K562 (cell line): Measurements from ENCODE around the gene PLD3. TPM values are rescaled to one million over a fixed set of nuclear protein-coding genes. Genes with fewer than 3 reads are reported as not detected.

Experiments
- FOXO4 ChIP-seq: fragments of 450-650 bp; formaldehyde crosslinking; IDR thresholded peaks from 2 replicates; pipeline ENCODE4 v1.4.0; 2020; ENCODE audit warnings: mild to moderate bottlenecking, moderate library complexity
- ILK ChIP-seq: fragments of 450-650 bp; IDR thresholded peaks from 2 replicates; pipeline ENCODE4 v1.6.1; 2016; ENCODE audit warnings: missing genetic modification characterization, low read depth, mild to moderate bottlenecking, missing compliant biosample characterization, moderate library complexity, borderline replicate concordance
- KDM1A ChIP-seq, 2 experiments: fragments of 450-650 bp; IDR thresholded peaks; 2 replicates each; pipeline ENCODE4 v1.6.1; 2016; ENCODE audit warnings: mild to moderate bottlenecking in 2 of 2
- KLF1 ChIP-seq: fragments of 450-650 bp; IDR thresholded peaks from 2 replicates; pipeline ENCODE4 v1.6.1; 2016; ENCODE audit warnings: missing genetic modification characterization, missing compliant biosample characterization
- MAFK ChIP-seq: IDR thresholded peaks from 2 replicates; pipeline ENCODE4 v1.6.1; 2011; ENCODE audit warnings: low read length, improper control_type of control experiment
- MTA3 ChIP-seq: fragments of 450-650 bp; formaldehyde crosslinking; IDR thresholded peaks from 2 replicates; pipeline ENCODE4 v1.6.1; 2017; ENCODE audit warnings: mild to moderate bottlenecking, borderline replicate concordance
- NFE2L1 ChIP-seq: fragments of 450-650 bp; IDR thresholded peaks from 2 replicates; pipeline ENCODE4 v1.6.1; 2016; ENCODE audit warnings: missing genetic modification characterization, low read depth, mild to moderate bottlenecking, missing compliant biosample characterization, moderate library complexity, borderline replicate concordance
- RFX5 ChIP-seq: IDR thresholded peaks from 2 replicates; pipeline ENCODE4 v1.6.1; 2011; ENCODE audit warnings: low read depth, mild to moderate bottlenecking, improper control_type of control experiment, low read length
- VEZF1 ChIP-seq: fragments of 200-800 bp; sonication (Bioruptor generic); IDR thresholded peaks from 2 replicates; pipeline ENCODE4 v1.6.1; 2017; ENCODE audit warnings: missing genetic modification characterization, missing compliant biosample characterization
- ZFX ChIP-seq: sonication (generic); formaldehyde crosslinking; IDR thresholded peaks from 2 replicates; pipeline ENCODE4 v1.8.0; 2022; ENCODE audit warnings: mild to moderate bottlenecking, missing genetic modification reagents, moderate library complexity
- ZNF407 ChIP-seq: fragments of 450-650 bp; IDR thresholded peaks from 2 replicates; pipeline ENCODE4 v1.6.1; 2016; ENCODE audit warnings: low read depth
- polyA plus RNA-seq, 8 experiments: library from polyadenylated mRNA; depleted of rRNA in 4 of 8; stranded (reverse) in 5 of 8; unstranded in 3 of 8; fragments of >200 nt; fragmentation: Nextera tagmentation in 2 of 8; fragmentation: Illumina TruSeq in 1 of 8; extraction: Ambion mirVana in 2 of 8; extraction: Trizol in 1 of 8; gene quantifications; 2 replicates each; pipeline versions ENCODE4 v1.2.1 to v1.2.3, GENCODE V29; 2011 to 2014; ENCODE audit warnings: inconsistent platforms in 1 of 8, missing spikeins in 1 of 8
- total RNA-seq, 7 experiments: library from RNA; depleted of rRNA in 6 of 7; stranded (reverse); fragments of >200 nt in 6 of 7; fragmentation: Illumina TruSeq in 2 of 7; extraction: Trizol in 2 of 7; gene quantifications; 2 replicates each; pipeline versions ENCODE4 v1.2.1 to v1.2.3, GENCODE V29; 2011 to 2021; ENCODE audit warnings: low replicate concordance in 1 of 7
- TF ChIP-seq, protein P1 (sequence below): sonication (generic); formaldehyde crosslinking; IDR thresholded peaks from 2 replicates; pipeline ENCODE4 v1.8.0; 2022; ENCODE audit warnings: mild to moderate bottlenecking, missing genetic modification reagents
- TF ChIP-seq, protein P2 (sequence below): fragments of 250-450 bp; sonication (Bioruptor Pico); IDR thresholded peaks from 2 replicates; pipeline ENCODE4 v1.8.0; 2021; ENCODE audit warnings: mild to moderate bottlenecking, moderate library complexity

The PLD3 gene
- total and polyA plus RNA-seq, 9 of the 15 experiments (the other 6 are each of a cell fraction or from before 2014, with no cell fraction given), result 2.3 to 128 (median 72.7) TPM

DNA sequence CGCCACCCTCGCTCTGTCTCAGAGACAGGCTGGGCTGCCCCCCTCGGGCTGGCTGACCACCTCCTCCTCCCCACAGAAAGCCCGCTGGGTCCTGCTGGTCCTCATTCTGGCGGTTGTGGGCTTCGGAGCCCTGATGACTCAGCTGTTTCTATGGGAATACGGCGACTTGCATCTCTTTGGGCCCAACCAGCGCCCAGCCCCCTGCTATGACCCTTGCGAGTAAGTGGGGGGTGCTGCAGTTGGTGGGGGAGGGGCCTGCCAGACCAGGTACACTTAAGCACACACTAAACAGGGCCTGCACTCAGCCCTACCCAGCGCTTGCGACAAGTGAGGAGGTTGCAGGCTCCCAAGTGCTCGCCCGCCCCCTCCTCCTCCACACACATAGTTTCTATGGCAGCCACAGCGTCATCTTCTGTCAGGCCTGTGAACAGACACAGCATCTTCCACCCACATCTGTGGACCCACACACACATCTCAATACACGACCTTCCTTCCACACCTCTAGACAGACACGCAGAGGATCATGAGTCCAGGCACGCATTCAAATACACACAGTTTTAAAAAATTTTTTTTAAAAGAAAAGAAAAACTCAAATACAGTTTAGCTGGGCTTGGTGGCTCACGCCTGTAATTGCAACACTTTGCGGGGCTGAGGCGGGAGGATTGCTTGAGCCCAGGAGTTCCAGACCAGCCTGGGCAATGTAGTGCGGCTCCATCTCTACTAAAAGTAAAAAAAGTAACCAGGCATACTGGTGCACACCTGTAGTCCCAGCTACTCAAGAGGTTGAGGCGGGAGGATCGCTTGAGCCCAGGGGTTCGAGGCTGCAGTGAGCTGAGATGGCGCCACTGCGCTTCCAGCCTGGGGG is 18.4 kb downstream of the PLD3 start (continued):
- no peak for TF ChIP-seq ZNF407
- peak; percentile 58; the same call in 1 of the 2 replicates for TF ChIP-seq NFE2L1 (tag)
- TF ChIP-seq MTA3, result no peak
- 0 out of 4 replicates have a peak, but pooled peaks have one; percentile 33 to 54 for TF ChIP-seq KDM1A (IDR thresholded peaks at IDR 0.05)
- TF ChIP-seq, protein P1, sequence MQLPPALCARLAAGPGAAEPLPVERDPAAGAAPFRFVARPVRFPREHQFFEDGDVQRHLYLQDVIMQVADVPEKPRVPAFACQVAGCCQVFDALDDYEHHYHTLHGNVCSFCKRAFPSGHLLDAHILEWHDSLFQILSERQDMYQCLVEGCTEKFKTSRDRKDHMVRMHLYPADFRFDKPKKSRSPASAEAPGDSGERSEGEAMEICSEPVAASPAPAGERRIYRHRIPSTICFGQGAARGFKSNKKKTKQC (CRISPR knock-in tag), result no peak
- TF ChIP-seq VEZF1 (CRISPR knock-in tag), result peak; percentile 60
- TF ChIP-seq FOXO4 (CRISPR knock-in tag), result no peak
- peak; percentile 88 for TF ChIP-seq RFX5
- TF ChIP-seq MAFK, result peak; percentile 79
- TF ChIP-seq, protein P2, sequence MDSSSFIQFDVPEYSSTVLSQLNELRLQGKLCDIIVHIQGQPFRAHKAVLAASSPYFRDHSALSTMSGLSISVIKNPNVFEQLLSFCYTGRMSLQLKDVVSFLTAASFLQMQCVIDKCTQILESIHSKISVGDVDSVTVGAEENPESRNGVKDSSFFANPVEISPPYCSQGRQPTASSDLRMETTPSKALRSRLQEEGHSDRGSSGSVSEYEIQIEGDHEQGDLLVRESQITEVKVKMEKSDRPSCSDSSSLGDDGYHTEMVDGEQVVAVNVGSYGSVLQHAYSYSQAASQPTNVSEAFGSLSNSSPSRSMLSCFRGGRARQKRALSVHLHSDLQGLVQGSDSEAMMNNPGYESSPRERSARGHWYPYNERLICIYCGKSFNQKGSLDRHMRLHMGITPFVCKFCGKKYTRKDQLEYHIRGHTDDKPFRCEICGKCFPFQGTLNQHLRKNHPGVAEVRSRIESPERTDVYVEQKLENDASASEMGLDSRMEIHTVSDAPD, result no peak
- TF ChIP-seq ZFX (CRISPR knock-in tag), result no peak
- TF ChIP-seq KLF1, result no peak
- TF ChIP-seq ILK (tag), result no peak
